Measurements from ENCODE around the gene RUFY1.

The RUFY1 gene

DNA sequence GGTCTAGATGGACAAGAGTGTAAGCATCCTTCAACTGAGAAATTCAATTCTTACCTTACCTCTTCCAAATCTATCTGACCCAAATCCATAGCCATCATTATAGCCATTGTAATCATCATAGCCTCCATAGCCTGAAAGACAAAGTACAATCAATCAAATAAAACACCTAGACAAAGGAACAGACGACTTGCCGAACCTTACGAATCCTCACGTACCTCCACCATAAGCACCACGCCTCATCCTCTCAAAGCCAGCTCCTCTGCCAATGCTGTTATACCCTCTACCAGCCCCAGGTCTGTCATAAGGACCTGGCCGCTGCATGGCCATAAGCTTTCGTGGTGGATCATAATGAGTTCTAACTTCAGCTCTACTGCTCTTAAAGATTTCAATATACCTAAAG is 67.6 kb downstream of the RUFY1 start:
- no peak overlapping the region for H3K27ac ChIP-seq (ENCODE audit: low read length, poor library complexity, severe bottlenecking)
- no peaks in the 10 kb centered on the region for H3K27me3 ChIP-seq (ENCODE audit: control insufficient read depth in 1 of 2, insufficient read depth in 1 of 2, low read length in 2 of 2)
- H3K23ac ChIP-seq (ENCODE audit: low read length in 2 of 2): no peak overlapping the region
- 86% methylated on average over 5 of the region's 7 CpGs for WGBS
- no peak overlapping the region for H2BK5ac ChIP-seq (ENCODE audit: low read depth, low read length, poor library complexity, severe bottlenecking)
- H2BK15ac ChIP-seq (ENCODE audit: low read depth, poor library complexity, severe bottlenecking): no peak overlapping the region
- H3K4ac ChIP-seq (ENCODE audit: low read depth in 1 of 2, low read length in 2 of 2): no peak overlapping the region
- H2BK120ac ChIP-seq (ENCODE audit: low read depth, low read length): no peak overlapping the region
- no peak overlapping the region for H2AFZ ChIP-seq (ENCODE audit: low read depth, low read length)
- H3K14ac ChIP-seq (ENCODE audit: low read length in 2 of 2): no peak overlapping the region
- peak overlapping the region; percentile 91 for H3K9ac ChIP-seq (ENCODE audit: low read length)
- no peaks in the 10 kb centered on the region for H3K9me3 ChIP-seq (ENCODE audit: control insufficient read depth, low read length)
- no peak overlapping the region for H2BK12ac ChIP-seq (ENCODE audit: low read length in 2 of 2)
- peak overlapping the region; percentile 39 for H4K8ac ChIP-seq (ENCODE audit: low read length)
- H3K36me3 ChIP-seq (ENCODE audit: control insufficient read depth in 1 of 2, insufficient read depth in 2 of 2, low read depth in 1 of 2, low read length in 2 of 2): peaks cover 29 to 96% of the 10 kb centered on the region in 2 experiments
- peaks cover 8% of the 10 kb centered on the region for H3K4me1 ChIP-seq (ENCODE audit: control insufficient read depth, insufficient read depth, low read depth, low read length)
- no peak overlapping the region for H2AK5ac ChIP-seq (ENCODE audit: low read length, severe bottlenecking)
- no peak overlapping the region for H3K4me2 ChIP-seq (ENCODE audit: low read length, poor library complexity, severe bottlenecking)
- peaks cover 1% of the 10 kb centered on the region for H3K79me1 ChIP-seq (replicated peaks; ENCODE audit: low read length, poor library complexity, severe bottlenecking)
- no peak for DNase-seq
- H4K91ac ChIP-seq (ENCODE audit: low read length): no peak overlapping the region
- no peak overlapping the region for H3K4me3 ChIP-seq (ENCODE audit: insufficient read depth in 1 of 2, low read depth in 1 of 2, low read length in 2 of 2)
- H3K18ac ChIP-seq (ENCODE audit: low read depth in 1 of 2, low read length in 2 of 2): no peak overlapping the region

DNA sequence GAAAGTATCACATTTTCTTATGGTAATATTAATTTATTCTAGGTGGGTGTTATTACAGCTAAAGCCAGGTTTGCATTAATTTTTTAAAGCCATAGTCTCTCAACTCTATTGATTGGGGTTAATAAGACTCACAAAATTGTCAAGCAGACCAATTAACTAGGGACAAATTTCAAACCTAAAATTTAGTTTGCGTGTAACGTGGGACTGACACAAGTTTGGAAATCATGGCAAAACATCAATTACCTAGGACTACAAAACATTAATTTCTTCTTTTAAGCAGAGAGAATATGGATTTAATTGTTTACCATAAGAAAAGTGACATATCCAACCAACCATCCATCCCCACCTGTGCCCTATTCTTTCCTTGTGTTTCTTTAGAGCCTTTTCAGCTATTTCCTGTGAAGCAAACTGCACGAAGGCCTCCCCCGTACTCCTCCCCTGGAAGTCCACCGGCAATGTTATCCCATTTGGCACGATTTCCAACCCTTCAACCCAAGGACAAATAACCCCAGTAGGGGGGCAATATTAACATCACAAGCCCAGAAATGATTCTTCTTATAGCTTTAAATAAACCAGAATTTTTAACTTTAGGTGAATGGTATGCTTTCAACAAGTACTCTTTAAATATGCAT is 68.7 kb downstream of the RUFY1 start:
- 61% methylated on average over 3 of the region's 6 CpGs for WGBS
- no peak overlapping the region for H2BK120ac ChIP-seq (ENCODE audit: low read depth, low read length)

DNA sequence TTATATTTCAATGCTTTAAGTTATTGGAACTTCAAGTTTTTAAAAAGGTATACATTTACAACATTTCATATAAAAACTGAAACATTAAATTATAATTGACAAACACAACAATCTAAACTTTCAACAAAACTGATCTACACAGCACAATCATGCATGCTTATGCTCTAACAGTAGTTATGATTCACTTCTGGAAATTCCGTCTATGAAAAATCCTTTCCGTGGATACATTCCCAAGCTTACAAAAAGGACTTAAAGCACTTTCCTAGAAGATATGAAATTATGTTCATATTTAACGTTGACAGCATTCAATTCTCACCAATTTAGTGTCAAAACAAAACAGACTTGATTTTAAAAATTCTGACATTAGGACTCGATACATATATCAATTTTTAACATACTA is 69.4 kb downstream of the RUFY1 start:
- Histone ChIP-seq H3K27ac (ENCODE audit: low read length, poor library complexity, severe bottlenecking) (no peak overlapping the region), H3K9me3 (ENCODE audit: control insufficient read depth, low read length) (no peaks in the 10 kb centered on the region), H3K4ac (ENCODE audit: low read depth in 1 of 2, low read length in 2 of 2) (no peak overlapping the region), H3K4me2 (ENCODE audit: low read length, poor library complexity, severe bottlenecking) (no peak overlapping the region), H3K36me3 (ENCODE audit: control insufficient read depth in 1 of 2, insufficient read depth in 2 of 2, low read depth in 1 of 2, low read length in 2 of 2) (peaks cover 17 to 78% of the 10 kb centered on the region in 2 experiments), H2BK5ac (ENCODE audit: low read depth, low read length, poor library complexity, severe bottlenecking) (no peak overlapping the region), H3K9ac (ENCODE audit: low read length) (peak overlapping the region; percentile 91), H3K14ac (ENCODE audit: low read length in 2 of 2) (no peak overlapping the region), H2BK12ac (ENCODE audit: low read length in 2 of 2) (no peak overlapping the region), H3K18ac (ENCODE audit: low read depth in 1 of 2, low read length in 2 of 2) (no peak overlapping the region), H3K27me3 (ENCODE audit: control insufficient read depth in 1 of 2, insufficient read depth in 1 of 2, low read length in 2 of 2) (no peaks in the 10 kb centered on the region), H3K4me3 (ENCODE audit: insufficient read depth in 1 of 2, low read depth in 1 of 2, low read length in 2 of 2) (peak overlapping the region in 1 of 2 experiments; percentile 82), H2AK5ac (ENCODE audit: low read length, severe bottlenecking) (no peak overlapping the region), H3K79me1 (replicated peaks; ENCODE audit: low read length, poor library complexity, severe bottlenecking) (peaks cover 1% of the 10 kb centered on the region), H3K4me1 (ENCODE audit: control insufficient read depth, insufficient read depth, low read depth, low read length) (peaks cover 11% of the 10 kb centered on the region), H2BK15ac (ENCODE audit: low read depth, poor library complexity, severe bottlenecking) (no peak overlapping the region), H3K23ac (ENCODE audit: low read length in 2 of 2) (no peak overlapping the region), H4K91ac (ENCODE audit: low read length) (no peak overlapping the region), H4K8ac (ENCODE audit: low read length) (no peak overlapping the region), H2BK120ac (ENCODE audit: low read depth, low read length) (no peak overlapping the region), H2AFZ (ENCODE audit: low read depth, low read length) (no peak overlapping the region)
- WGBS: 57% methylated on average over 4 of the region's 4 CpGs
- DNase-seq: no peak

More for the DNA sequence above, 68.7 kb downstream of the RUFY1 start:
- H2AFZ ChIP-seq (ENCODE audit: low read depth, low read length): no peak overlapping the region
- H3K79me1 ChIP-seq (replicated peaks; ENCODE audit: low read length, poor library complexity, severe bottlenecking): peaks cover 1% of the 10 kb centered on the region
- H3K36me3 ChIP-seq (ENCODE audit: control insufficient read depth in 1 of 2, insufficient read depth in 2 of 2, low read depth in 1 of 2, low read length in 2 of 2): peaks cover 19 to 85% of the 10 kb centered on the region in 2 experiments
- H3K14ac ChIP-seq (ENCODE audit: low read length in 2 of 2): no peak overlapping the region
- no peak overlapping the region for H3K4ac ChIP-seq (ENCODE audit: low read depth in 1 of 2, low read length in 2 of 2)
- no peak for DNase-seq
- peak overlapping the region; percentile 91 for H3K9ac ChIP-seq (ENCODE audit: low read length)
- no peak overlapping the region for H3K23ac ChIP-seq (ENCODE audit: low read length in 2 of 2)
- H3K4me1 ChIP-seq (ENCODE audit: control insufficient read depth, insufficient read depth, low read depth, low read length): peaks cover 4% of the 10 kb centered on the region
- no peak overlapping the region for H2BK15ac ChIP-seq (ENCODE audit: low read depth, poor library complexity, severe bottlenecking)
- no peaks in the 10 kb centered on the region for H3K9me3 ChIP-seq (ENCODE audit: control insufficient read depth, low read length)
- H3K27ac ChIP-seq (ENCODE audit: low read length, poor library complexity, severe bottlenecking): no peak overlapping the region
- no peak overlapping the region for H2BK12ac ChIP-seq (ENCODE audit: low read length in 2 of 2)
- no peak overlapping the region for H2AK5ac ChIP-seq (ENCODE audit: low read length, severe bottlenecking)
- H3K18ac ChIP-seq (ENCODE audit: low read depth in 1 of 2, low read length in 2 of 2): no peak overlapping the region
- no peak overlapping the region for H4K8ac ChIP-seq (ENCODE audit: low read length)
- H4K91ac ChIP-seq (ENCODE audit: low read length): no peak overlapping the region
- H3K4me3 ChIP-seq (ENCODE audit: insufficient read depth in 1 of 2, low read depth in 1 of 2, low read length in 2 of 2): peak overlapping the region in 1 of 2 experiments; percentile 82
- H3K4me2 ChIP-seq (ENCODE audit: low read length, poor library complexity, severe bottlenecking): peak overlapping the region; percentile 74
- H3K27me3 ChIP-seq (ENCODE audit: control insufficient read depth in 1 of 2, insufficient read depth in 1 of 2, low read length in 2 of 2): no peaks in the 10 kb centered on the region
- H2BK5ac ChIP-seq (ENCODE audit: low read depth, low read length, poor library complexity, severe bottlenecking): no peak overlapping the region

DNA sequence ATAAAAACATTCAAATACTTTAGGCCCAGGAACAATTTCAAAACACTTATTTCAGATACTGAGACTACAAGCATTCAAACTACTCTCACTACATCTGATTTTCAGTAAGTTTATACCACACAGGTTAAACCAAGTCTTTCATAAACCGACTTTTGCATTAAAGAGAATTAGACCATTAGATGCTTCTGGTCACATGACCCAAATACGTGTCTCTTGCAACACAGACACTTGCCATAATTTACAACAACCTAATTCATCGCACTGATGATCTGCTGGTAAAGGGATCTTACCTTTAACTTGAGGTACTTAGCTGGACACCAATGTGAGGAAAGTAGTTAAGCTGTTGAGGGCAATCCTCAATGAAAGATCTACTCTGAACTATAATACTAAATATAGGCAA is 69.9 kb downstream of the RUFY1 start:
- Histone ChIP-seq H3K9ac (ENCODE audit: low read length) (peak overlapping the region; percentile 91), H2BK5ac (ENCODE audit: low read depth, low read length, poor library complexity, severe bottlenecking) (no peak overlapping the region), H3K9me3 (ENCODE audit: control insufficient read depth, low read length) (no peaks in the 10 kb centered on the region), H2BK120ac (ENCODE audit: low read depth, low read length) (no peak overlapping the region), H3K4me2 (ENCODE audit: low read length, poor library complexity, severe bottlenecking) (peak overlapping the region; percentile 89), H3K4ac (ENCODE audit: low read depth in 1 of 2, low read length in 2 of 2) (no peak overlapping the region), H3K23ac (ENCODE audit: low read length in 2 of 2) (no peak overlapping the region), H4K91ac (ENCODE audit: low read length) (no peak overlapping the region), H4K8ac (ENCODE audit: low read length) (no peak overlapping the region), H2AK5ac (ENCODE audit: low read length, severe bottlenecking) (no peak overlapping the region), H3K4me3 (ENCODE audit: insufficient read depth in 1 of 2, low read depth in 1 of 2, low read length in 2 of 2) (peak overlapping the region in 1 of 2 experiments; percentile 82), H3K36me3 (ENCODE audit: control insufficient read depth in 1 of 2, insufficient read depth in 2 of 2, low read depth in 1 of 2, low read length in 2 of 2) (peaks cover 13 to 73% of the 10 kb centered on the region in 2 experiments), H3K14ac (ENCODE audit: low read length in 2 of 2) (no peak overlapping the region), H3K4me1 (ENCODE audit: control insufficient read depth, insufficient read depth, low read depth, low read length) (peaks cover 14% of the 10 kb centered on the region), H2BK12ac (ENCODE audit: low read length in 2 of 2) (no peak overlapping the region), H3K27me3 (ENCODE audit: control insufficient read depth in 1 of 2, insufficient read depth in 1 of 2, low read length in 2 of 2) (no peaks in the 10 kb centered on the region), H3K27ac (ENCODE audit: low read length, poor library complexity, severe bottlenecking) (no peak overlapping the region), H3K79me1 (replicated peaks; ENCODE audit: low read length, poor library complexity, severe bottlenecking) (peaks cover 1% of the 10 kb centered on the region), H3K18ac (ENCODE audit: low read depth in 1 of 2, low read length in 2 of 2) (no peak overlapping the region), H2AFZ (ENCODE audit: low read depth, low read length) (no peak overlapping the region), H2BK15ac (ENCODE audit: low read depth, poor library complexity, severe bottlenecking) (no peak overlapping the region)
- no peak for DNase-seq
- 47% methylated on average over 1 of the region's 3 CpGs for whole genome bisulfite sequencing
